Effector memory CD8-positive, alpha-beta T cell (primary cell): ENCODE results near the gene KRT78.
A peak's percentile ranks its signal among the peaks of the same experiment; 100 is the strongest.

Experiments
- ATAC-seq: fragments of 150-1000 bp; cut with Tn5 transposase; replicated peaks from 2 replicates; pipeline ENCODE4 v1.10.0; 2021; ENCODE audit warnings: mild to moderate bottlenecking, moderate library complexity
- DNase-seq, 3 experiments: peaks; one replicate each; pipeline ENCODE4 v3.0.0; 2021
- H3K27ac Mint-ChIP-seq, 2 donors: one replicate each; pipeline ENCODE4 v1.8.0; 2022; ENCODE audit warnings: mild to moderate bottlenecking in 2 of 2, mixed read lengths in 2 of 2, moderate library complexity in 2 of 2
- H3K27me3 Mint-ChIP-seq, 2 donors: one replicate each; pipeline ENCODE4 v1.8.0; 2022; ENCODE audit warnings: mixed read lengths in 2 of 2
- H3K36me3 Mint-ChIP-seq: one replicate; pipeline ENCODE4 v1.8.0; 2022; ENCODE audit warnings: mild to moderate bottlenecking, moderate library complexity, mixed read lengths; ENCODE audit not compliant: insufficient read depth
- H3K4me1 Mint-ChIP-seq, 2 donors: one replicate each; pipeline ENCODE4 v1.8.0; 2022; ENCODE audit warnings: low read depth in 2 of 2, mixed read lengths in 2 of 2
- H3K4me3 Mint-ChIP-seq, 2 donors: one replicate each; pipeline ENCODE4 v1.8.0; 2022; ENCODE audit warnings: mild to moderate bottlenecking in 2 of 2, mixed read lengths in 2 of 2, moderate library complexity in 2 of 2
- H3K9me3 Mint-ChIP-seq, 2 donors: one replicate each; pipeline ENCODE4 v1.8.0; 2022; ENCODE audit warnings: mixed read lengths in 2 of 2

KRT78 gene

GRCh38 chr12:52821071-52821730, 27.6 kb downstream of the KRT78 start:
- DNase-seq (no peak), ATAC-seq (no peak)
- no peak overlapping the region for H3K4me3 Mint-ChIP-seq
- no peak overlapping the region for H3K27ac Mint-ChIP-seq
- H3K27me3 Mint-ChIP-seq, result peaks cover 20 to 64% of the 10 kb centered on the region in 2 donors
- H3K36me3 Mint-ChIP-seq, result peaks cover 3% of the 10 kb centered on the region
- H3K4me1 Mint-ChIP-seq, result peaks cover 1 to 12% of the 10 kb centered on the region in 2 donors
- H3K9me3 Mint-ChIP-seq, result no peaks in the 10 kb centered on the region

- Mint-ChIP-seq H3K36me3 (peaks cover 3% of the 10 kb centered on the region), H3K27ac (no peak overlapping the region)
- DNase-seq, result no peak
Measured at GRCh38 chr12:52820521-52820920, 28.3 kb downstream of the KRT78 start.

DNA sequence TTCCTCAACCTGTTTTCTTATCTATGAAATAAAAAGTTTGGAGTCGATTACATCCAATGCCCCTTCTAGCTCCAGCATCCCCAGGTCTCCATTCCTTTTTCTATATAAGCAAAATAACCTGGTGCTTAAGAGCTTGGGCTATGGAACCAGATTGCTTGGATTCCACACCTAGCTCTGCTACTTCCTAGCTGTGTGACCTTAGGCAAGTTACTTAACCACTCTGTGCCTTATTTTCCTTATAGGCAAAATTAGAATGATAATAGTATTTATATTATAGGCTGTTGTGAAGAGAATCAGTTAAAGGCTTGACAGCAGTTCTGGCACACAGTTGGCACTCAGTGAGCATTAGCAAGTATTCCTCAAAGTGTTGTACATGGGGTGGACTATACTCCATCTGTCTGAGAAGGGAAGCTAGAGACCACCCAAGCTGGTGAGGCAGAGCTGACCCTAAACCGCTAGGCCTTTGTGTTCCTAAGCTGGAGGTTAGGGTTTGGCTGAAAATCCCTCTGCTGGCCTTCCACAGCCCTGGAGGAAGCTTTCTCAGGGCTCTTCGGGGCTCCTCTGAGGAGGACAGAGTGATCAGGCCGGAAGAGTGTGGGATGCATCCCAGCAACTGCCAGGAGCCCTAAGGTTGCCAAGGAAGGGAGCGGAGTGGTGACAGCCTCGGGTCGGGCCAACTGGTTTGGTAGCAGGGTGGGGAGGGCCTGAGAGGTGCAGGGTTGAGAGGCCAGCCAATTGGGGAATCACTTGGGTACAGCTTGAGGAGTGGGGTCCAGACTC, 28.9 kb downstream of the KRT78 start:
- H3K9me3 Mint-ChIP-seq, result no peaks in the 10 kb centered on the region
- peaks cover 3 to 12% of the 10 kb centered on the region in 2 donors for H3K4me1 Mint-ChIP-seq
- peaks cover 3% of the 10 kb centered on the region for H3K36me3 Mint-ChIP-seq
- no peak overlapping the region for H3K4me3 Mint-ChIP-seq
- no peak overlapping the region for H3K27ac Mint-ChIP-seq
- ATAC-seq (no peak), DNase-seq (no peak)
- H3K27me3 Mint-ChIP-seq, result peaks cover 20 to 70% of the 10 kb centered on the region in 2 donors

More at GRCh38 chr12:52820521-52820920, 28.3 kb downstream of the KRT78 start:
- no peaks in the 10 kb centered on the region for H3K9me3 Mint-ChIP-seq
- H3K4me1 Mint-ChIP-seq, result peaks cover 2 to 12% of the 10 kb centered on the region in 2 donors
- no peak overlapping the region for H3K4me3 Mint-ChIP-seq
- peaks cover 20 to 66% of the 10 kb centered on the region in 2 donors for H3K27me3 Mint-ChIP-seq
- ATAC-seq, result no peak

DNA sequence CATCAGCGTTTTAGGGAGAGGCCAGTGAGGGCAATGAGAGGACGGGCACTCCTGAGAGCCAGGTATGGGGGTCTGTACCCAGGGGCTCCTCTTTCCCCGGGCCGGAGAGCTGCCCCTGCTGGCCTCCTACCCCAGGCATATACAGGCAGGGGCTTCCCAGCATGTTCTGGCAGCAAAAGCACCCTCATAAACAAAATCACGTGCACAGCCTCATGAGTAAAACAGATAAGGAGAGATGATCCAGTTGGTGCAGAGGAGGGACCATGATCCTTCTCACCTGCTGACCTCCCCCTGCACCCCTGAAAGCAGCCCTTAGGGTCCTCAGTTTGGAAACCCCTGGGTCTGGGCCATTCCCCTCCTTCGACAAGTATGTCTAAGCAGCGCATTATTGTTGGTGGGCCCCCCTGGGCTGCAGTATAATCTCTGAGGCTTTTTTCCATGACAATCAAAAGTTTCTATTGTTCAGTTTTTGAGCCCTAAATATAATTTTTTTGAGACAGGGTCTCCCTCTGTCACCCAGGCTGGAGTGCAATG, 29.8 kb downstream of the KRT78 start:
- Mint-ChIP-seq H3K27ac (no peak overlapping the region), H3K4me3 (no peak overlapping the region), H3K27me3 (peaks cover 20 to 77% of the 10 kb centered on the region in 2 donors)

GRCh38 chr12:52818388-52818787, 30.4 kb downstream of the KRT78 start:
- Mint-ChIP-seq H3K4me3 (no peak overlapping the region), H3K9me3 (no peaks in the 10 kb centered on the region), H3K36me3 (peaks cover 3% of the 10 kb centered on the region), H3K4me1 (peaks cover 3 to 12% of the 10 kb centered on the region in 2 donors), H3K27ac (no peak overlapping the region), H3K27me3 (peaks cover 19 to 71% of the 10 kb centered on the region in 2 donors)
- no peak for DNase-seq
- no peak for ATAC-seq

More for the DNA sequence above, 29.8 kb downstream of the KRT78 start:
- DNase-seq (no peak), ATAC-seq (no peak)
- Mint-ChIP-seq H3K36me3 (peaks cover 3% of the 10 kb centered on the region), H3K9me3 (no peaks in the 10 kb centered on the region), H3K4me1 (peaks cover 3 to 12% of the 10 kb centered on the region in 2 donors)

- DNase-seq (no peak), ATAC-seq (no peak)
- H3K27me3 Mint-ChIP-seq, result peaks cover 13 to 65% of the 10 kb centered on the region in 2 donors
- no peaks in the 10 kb centered on the region for H3K9me3 Mint-ChIP-seq
- H3K27ac Mint-ChIP-seq, result peak overlapping the region in 1 of 2 donors; percentile 14
- no peak overlapping the region for H3K4me3 Mint-ChIP-seq
- peaks cover 3% of the 10 kb centered on the region for H3K36me3 Mint-ChIP-seq
- peaks cover 3 to 12% of the 10 kb centered on the region in 2 donors for H3K4me1 Mint-ChIP-seq
Measured at GRCh38 chr12:52817699-52818238, 31.0 kb downstream of the KRT78 start.

DNA sequence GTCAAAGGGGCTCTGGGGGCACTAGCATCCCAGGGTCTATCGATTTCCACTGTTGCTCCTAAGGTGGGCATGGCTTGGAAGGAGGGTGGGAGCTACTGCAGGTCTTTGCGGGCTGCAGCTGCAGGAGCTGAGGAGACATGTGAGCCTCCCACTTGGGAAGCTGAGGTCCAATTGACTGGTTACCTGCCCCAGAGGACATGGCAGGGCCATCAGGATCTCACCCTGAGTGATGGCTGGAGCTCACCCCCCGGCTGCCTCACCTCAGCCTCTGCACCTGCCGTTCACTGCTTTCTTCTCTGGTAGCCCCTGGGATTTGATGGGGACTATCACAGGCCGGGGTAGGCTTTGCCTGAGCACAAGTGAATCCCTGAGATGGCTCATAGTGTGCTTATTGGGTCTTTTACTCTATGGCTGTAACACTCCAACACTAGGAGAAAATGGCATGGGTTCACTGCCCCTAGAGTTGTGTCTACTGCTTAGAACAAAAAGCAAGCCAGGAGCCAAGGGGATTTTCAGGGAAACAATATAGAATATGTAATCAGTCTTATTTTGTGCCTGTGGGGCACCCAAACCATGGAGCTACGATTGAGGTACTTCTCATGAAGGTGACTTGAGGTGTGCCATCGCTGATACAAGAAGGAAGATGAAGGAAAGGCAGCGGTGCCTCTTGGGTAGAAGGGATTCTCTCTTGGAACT, 31.6 kb downstream of the KRT78 start:
- Mint-ChIP-seq H3K4me1 (peaks cover 3 to 12% of the 10 kb centered on the region in 2 donors), H3K4me3 (no peak overlapping the region), H3K27ac (peak overlapping the region in 1 of 2 donors; percentile 14), H3K36me3 (peaks cover 2% of the 10 kb centered on the region), H3K27me3 (peaks cover 13 to 63% of the 10 kb centered on the region in 2 donors), H3K9me3 (no peaks in the 10 kb centered on the region)
- ATAC-seq (no peak), DNase-seq (no peak)

DNA sequence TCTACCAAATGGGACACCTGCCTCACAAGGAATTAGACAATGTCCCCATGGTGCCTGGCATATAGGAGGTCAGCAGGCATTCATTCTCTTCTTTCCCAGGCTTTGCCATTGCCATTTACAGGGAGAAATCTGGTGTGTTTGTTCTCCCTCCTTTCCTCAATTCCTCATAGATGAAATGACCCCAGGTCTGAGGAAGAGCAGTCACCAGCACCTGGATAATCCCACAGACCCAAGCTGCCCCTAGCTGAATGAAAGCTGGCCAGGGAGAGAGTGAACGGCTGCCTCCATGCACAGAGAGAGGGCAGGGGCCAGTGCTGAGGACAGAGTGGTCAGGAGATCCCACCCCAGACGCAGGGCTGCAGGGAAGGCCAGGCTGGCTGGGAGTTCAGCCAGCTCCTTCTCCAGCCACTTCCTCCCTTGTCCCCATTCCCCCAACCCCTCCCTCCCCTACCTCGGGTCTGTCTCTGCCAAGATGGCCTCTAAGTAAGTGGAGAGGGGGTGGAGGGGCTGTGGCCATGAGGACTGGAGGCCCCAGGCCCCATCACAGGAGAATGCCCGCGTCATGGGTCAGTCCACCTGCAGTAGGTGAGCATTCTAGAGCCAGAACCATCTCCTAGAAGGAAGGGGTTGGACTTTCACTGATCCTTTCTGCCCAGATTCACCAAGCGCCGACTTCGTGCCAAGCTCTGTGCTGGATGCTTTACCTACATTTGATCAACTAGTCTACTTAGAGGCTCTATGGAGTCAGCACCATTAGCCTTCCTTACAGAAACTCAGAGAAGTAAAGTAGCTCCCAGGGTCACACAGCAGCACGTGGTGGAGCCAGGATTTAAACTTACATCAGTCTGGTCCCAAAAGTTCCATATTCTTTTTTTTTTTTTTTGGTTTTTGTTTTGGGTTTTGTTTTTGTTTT, 32.9 kb downstream of the KRT78 start:
- no peaks in the 10 kb centered on the region for H3K36me3 Mint-ChIP-seq
- peaks cover 3 to 12% of the 10 kb centered on the region in 2 donors for H3K4me1 Mint-ChIP-seq
- H3K27ac Mint-ChIP-seq, result no peak overlapping the region
- no peak for ATAC-seq
- H3K27me3 Mint-ChIP-seq, result peaks cover 13 to 60% of the 10 kb centered on the region in 2 donors
- DNase-seq, result no peak
- no peak overlapping the region for H3K4me3 Mint-ChIP-seq
- H3K9me3 Mint-ChIP-seq, result no peaks in the 10 kb centered on the region

DNA sequence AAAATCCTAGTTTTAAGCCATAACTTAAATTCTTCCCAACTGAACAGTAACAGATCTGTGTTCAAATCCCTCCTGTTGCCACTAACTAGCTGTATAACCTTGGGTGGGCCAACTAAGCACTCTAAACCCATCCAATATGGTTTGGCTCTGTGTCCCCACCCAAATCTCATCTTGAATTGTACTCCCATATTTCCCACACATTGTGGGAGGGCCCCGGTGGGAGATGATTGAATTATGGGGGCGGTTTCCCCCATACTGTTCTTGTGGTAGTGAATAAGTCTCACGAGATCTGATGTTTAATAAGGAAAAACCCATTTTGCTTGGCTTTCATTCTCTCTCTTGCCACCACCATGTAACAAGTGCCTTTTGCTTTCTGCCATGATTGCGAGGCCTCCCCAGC, 33.6 kb downstream of the KRT78 start:
- Mint-ChIP-seq H3K27ac (no peak overlapping the region), H3K4me1 (peaks cover 3 to 12% of the 10 kb centered on the region in 2 donors), H3K4me3 (no peak overlapping the region), H3K36me3 (no peaks in the 10 kb centered on the region), H3K9me3 (no peaks in the 10 kb centered on the region), H3K27me3 (peaks cover 13 to 53% of the 10 kb centered on the region in 2 donors)
- no peak for ATAC-seq
- DNase-seq, result no peak

- H3K4me1 Mint-ChIP-seq, result peaks cover 3 to 12% of the 10 kb centered on the region in 2 donors
- no peaks in the 10 kb centered on the region for H3K9me3 Mint-ChIP-seq
- H3K27ac Mint-ChIP-seq, result no peak overlapping the region
- no peak for DNase-seq
- H3K27me3 Mint-ChIP-seq, result peaks cover 14 to 50% of the 10 kb centered on the region in 2 donors
- H3K36me3 Mint-ChIP-seq, result no peaks in the 10 kb centered on the region
- ATAC-seq, result no peak
- no peak overlapping the region for H3K4me3 Mint-ChIP-seq
Measured at GRCh38 chr12:52814710-52815155, 34.1 kb downstream of the KRT78 start.

GRCh38 chr12:52813885-52814709, 34.7 kb downstream of the KRT78 start, which contains the start of gene KRT4:
Gene KRT4 (minus strand): TSS chr12:52814116. CDS start chr12:52814058, 58 bp downstream.
- H3K4me1 Mint-ChIP-seq, result peaks cover 3 to 12% of the 10 kb centered on the region in 2 donors
- H3K9me3 Mint-ChIP-seq, result no peaks in the 10 kb centered on the region
- ATAC-seq (no peak), DNase-seq (no peak)
- H3K36me3 Mint-ChIP-seq, result no peaks in the 10 kb centered on the region
- H3K27me3 Mint-ChIP-seq, result peaks cover 21 to 50% of the 10 kb centered on the region in 2 donors
- no peak within 1 kb of the TSS for H3K27ac Mint-ChIP-seq
- H3K4me3 Mint-ChIP-seq, result no peak within 1 kb of the TSS
